ENCODE data around the gene DCT.
"Not testable (repeated sequence)": the region's sequence is repeated elsewhere in the genome, so short reads cannot be mapped to it uniquely, and the experiment has no call there.

The DCT gene

GRCh38 chr13:94479616-94480015, at the start of gene DCT:
Gene DCT, minus strand, starts transcription at chr13:94479682. Its CDS starts 427 bp downstream, at chr13:94479255.
- no peak for DNase-seq (ENCODE audit: low read depth)

- not testable (repeated sequence) for DNase-seq (ENCODE audit: low read depth)
Measured at GRCh38 chr13:94526956-94527355, 47.5 kb upstream of the DCT start.

GRCh38 chr13:94525781-94526180, 46.3 kb upstream of the DCT start:
- no peak for DNase-seq (ENCODE audit: low read depth)

- DNase-seq (ENCODE audit: low read depth): no peak
Measured at GRCh38 chr13:94524407-94524806, 44.9 kb upstream of the DCT start.

- DNase-seq (ENCODE audit: low read depth): no peak
Measured at GRCh38 chr13:94520001-94520400, 40.5 kb upstream of the DCT start.

GRCh38 chr13:94516456-94516855, 37.0 kb upstream of the DCT start:
- DNase-seq (ENCODE audit: low read depth): no peak

GRCh38 chr13:94515911-94516310, 36.4 kb upstream of the DCT start:
- DNase-seq (ENCODE audit: low read depth): no peak

GRCh38 chr13:94515374-94515773, 35.9 kb upstream of the DCT start:
- DNase-seq (ENCODE audit: low read depth): no peak

- no peak for DNase-seq (ENCODE audit: low read depth)
Measured at GRCh38 chr13:94513026-94513425, 33.5 kb upstream of the DCT start.

GRCh38 chr13:94505730-94506129, 26.2 kb upstream of the DCT start:
- DNase-seq (ENCODE audit: low read depth): no peak

GRCh38 chr13:94503851-94504250, 24.4 kb upstream of the DCT start:
- no peak for DNase-seq (ENCODE audit: low read depth)

- not testable (repeated sequence) for DNase-seq (ENCODE audit: low read depth)
Measured at GRCh38 chr13:94498831-94499230, 19.3 kb upstream of the DCT start.

- DNase-seq (ENCODE audit: low read depth): no peak
Measured at GRCh38 chr13:94495806-94496205, 16.3 kb upstream of the DCT start.

GRCh38 chr13:94494026-94494425, 14.5 kb upstream of the DCT start:
- no peak for DNase-seq (ENCODE audit: low read depth)

- DNase-seq (ENCODE audit: low read depth): no peak
Measured at GRCh38 chr13:94487043-94487442, 7.6 kb upstream of the DCT start.

- no peak for DNase-seq (ENCODE audit: low read depth)
Measured at GRCh38 chr13:94483970-94484369, 4.5 kb upstream of the DCT start.

- no peak for DNase-seq (ENCODE audit: low read depth)
Measured at GRCh38 chr13:94481941-94482340, 2.5 kb upstream of the DCT start.

GRCh38 chr13:94480672-94481145, 1.2 kb upstream of the DCT start:
- peak; percentile 0 for DNase-seq (ENCODE audit: low read depth)

GRCh38 chr13:94478913-94479312, 569 bp downstream of the DCT start:
- DNase-seq (ENCODE audit: low read depth): no peak

GRCh38 chr13:94470126-94470525, 9.4 kb downstream of the DCT start:
- no peak for DNase-seq (ENCODE audit: low read depth)

- DNase-seq (ENCODE audit: low read depth): peak; percentile 23
Measured at GRCh38 chr13:94464771-94465170, 14.7 kb downstream of the DCT start.

GRCh38 chr13:94462670-94463069, 16.8 kb downstream of the DCT start:
- DNase-seq (ENCODE audit: low read depth): no peak

- no peak for DNase-seq (ENCODE audit: low read depth)
Measured at GRCh38 chr13:94459116-94459515, 20.4 kb downstream of the DCT start.

GRCh38 chr13:94455414-94455813, 24.1 kb downstream of the DCT start:
- no peak for DNase-seq (ENCODE audit: low read depth)

- DNase-seq (ENCODE audit: low read depth): no peak
Measured at GRCh38 chr13:94454906-94455305, 24.6 kb downstream of the DCT start.
